H1 (cell line): ENCODE measurements around the gene S1PR1. TPM values are rescaled to one million over a fixed set of nuclear protein-coding genes. Genes with fewer than 3 reads are reported as not detected.

Experiments
- CTCF ChIA-PET: fragments of 300-600 bp; sonication (Branson Sonifier 250); formaldehyde crosslinking; loops from one replicate; lab custom pipeline; 2021; ENCODE audit not compliant: partially characterized antibody; lab: Charles Lee
- POLR2A ChIA-PET: fragments of 300-600 bp; sonication (Branson Sonifier 250); formaldehyde crosslinking; loops from one replicate; lab custom pipeline; 2021; ENCODE audit warnings: inconsistent platforms; ENCODE audit not compliant: partially characterized antibody; lab: Charles Lee
- DNase-seq, 2 experiments: peaks; one replicate each; pipeline versions ENCODE4 v3.0.0 to v3.0.0-alpha.2; 2010 to 2022; ENCODE audit warnings: low spot score in 2 of 2, low read depth in 1 of 2, mixed read lengths in 1 of 2
- FAIRE-seq: peaks from 2 replicates; lab custom pipeline; 2011; peaks lifted over from hg19 to GRCh38; lab: Jason Lieb, UNC
- H2AFZ ChIP-seq: 2 replicates; pipeline ENCODE4 v1.8.1; 2012; ENCODE audit warnings: low read length, inconsistent platforms
- H2AK5ac ChIP-seq: 2 replicates; pipeline ENCODE4 v1.6.1; 2013; ENCODE audit warnings: low read depth, low read length
- H2BK120ac ChIP-seq: replicated peaks from 2 replicates; pipeline ENCODE3; 2013; ENCODE audit warnings: low read depth, low read length, inconsistent platforms
- H2BK12ac ChIP-seq: 2 replicates; pipeline ENCODE4 v1.6.1; 2013; ENCODE audit warnings: low read depth, low read length
- H2BK15ac ChIP-seq: 2 replicates; pipeline ENCODE4 v1.6.1; 2013; ENCODE audit warnings: low read length
- H2BK20ac ChIP-seq: 2 replicates; pipeline ENCODE4 v1.6.1; 2013; ENCODE audit warnings: low read length
- H2BK5ac ChIP-seq: 2 replicates; pipeline ENCODE4 v1.6.1; 2013; ENCODE audit warnings: low read depth, low read length
- H3K14ac ChIP-seq: 2 replicates; pipeline ENCODE4 v1.6.1; 2013; ENCODE audit warnings: inconsistent platforms; ENCODE audit not compliant: insufficient read length
- H3K18ac ChIP-seq: 2 replicates; pipeline ENCODE4 v1.6.1; 2013; ENCODE audit warnings: low read length; ENCODE audit errors: extremely low read depth
- H3K23ac ChIP-seq: 2 replicates; pipeline ENCODE4 v1.6.1; 2013; ENCODE audit warnings: inconsistent platforms; ENCODE audit not compliant: insufficient read length
- H3K23me2 ChIP-seq: 2 replicates; pipeline ENCODE4 v1.6.1; 2013; ENCODE audit warnings: low read depth, low read length
- H3K27ac ChIP-seq: 2 replicates; pipeline ENCODE4 v1.6.1; 2011; ENCODE audit warnings: low read depth, low read length, inconsistent platforms
- H3K27me3 ChIP-seq, 4 experiments: replicated peaks in 1 of 4; 1 replicate in 1 of 4; 2 replicates in 3 of 4; pipeline versions ENCODE4 v1.6.1 to v1.8.1; 2011 to 2013; ENCODE audit warnings: low read length in 3 of 4, mild to moderate bottlenecking in 3 of 4, inconsistent platforms in 2 of 4, mixed read lengths in 2 of 4, moderate library complexity in 1 of 4; ENCODE audit not compliant: control insufficient read depth in 3 of 4, insufficient read depth in 3 of 4; ENCODE audit errors: extremely low read depth in 1 of 4
- H3K36me3 ChIP-seq, 4 experiments: 2 replicates each; pipeline versions ENCODE4 v1.6.1 to v1.8.1; 2011 to 2013; ENCODE audit warnings: mild to moderate bottlenecking in 4 of 4, low read length in 3 of 4, moderate library complexity in 2 of 4, control low read depth in 1 of 4, inconsistent platforms in 1 of 4; ENCODE audit not compliant: insufficient read depth in 4 of 4, control insufficient read depth in 2 of 4
- H3K4ac ChIP-seq: replicated peaks from 2 replicates; pipeline ENCODE3; 2013; ENCODE audit warnings: low read length, low read depth, mixed read lengths, inconsistent platforms; ENCODE audit not compliant: insufficient read length
- H3K4me1 ChIP-seq, 4 experiments: replicated peaks in 1 of 4; 1 replicate in 1 of 4; 2 replicates in 3 of 4; pipeline versions ENCODE4 v1.6.1 to v1.8.1; 2011 to 2013; ENCODE audit warnings: low read length in 3 of 4, inconsistent platforms in 2 of 4, mixed read lengths in 1 of 4; ENCODE audit not compliant: insufficient read depth in 4 of 4, control insufficient read depth in 3 of 4
- H3K4me2 ChIP-seq, 2 experiments: 2 replicates each; pipeline versions ENCODE4 v1.6.1 to v1.8.1; 2011 to 2013; ENCODE audit warnings: low read depth in 2 of 2, low read length in 2 of 2, control low read depth in 1 of 2, inconsistent platforms in 1 of 2, mild to moderate bottlenecking in 1 of 2; ENCODE audit not compliant: insufficient read depth in 1 of 2
- H3K4me3 ChIP-seq, 4 experiments: fragments of 200-600, 300-600 bp in 1 of 4; sonication (generic), shearing (Covaris generic), sonication (Bioruptor Twin) in 1 of 4; 2 replicates each; pipeline versions ENCODE4 v1.5.1 to v1.8.1; 2011 to 2016; ENCODE audit warnings: low read length in 4 of 4, low read depth in 3 of 4, control low read depth in 2 of 4, inconsistent platforms in 2 of 4, mild to moderate bottlenecking in 2 of 4, mixed read lengths in 1 of 4, moderate library complexity in 1 of 4; ENCODE audit not compliant: insufficient read depth in 2 of 4; ENCODE audit errors: extremely low read depth in 1 of 4
- H3K56ac ChIP-seq: replicated peaks from 2 replicates; pipeline ENCODE3; 2013; ENCODE audit warnings: low read depth, mild to moderate bottlenecking, mixed read lengths, low read length, inconsistent platforms; ENCODE audit not compliant: insufficient read length
- H3K79me1 ChIP-seq: 2 replicates; pipeline ENCODE4 v1.6.1; 2013; ENCODE audit warnings: low read depth, low read length, control low read depth
- H3K79me2 ChIP-seq, 2 experiments: 2 replicates each; pipeline versions ENCODE4 v1.6.1 to v1.8.1; 2012 to 2013; ENCODE audit warnings: low read length in 2 of 2, mild to moderate bottlenecking in 2 of 2, inconsistent platforms in 1 of 2; ENCODE audit not compliant: insufficient read depth in 2 of 2, control insufficient read depth in 1 of 2
- H3K9ac ChIP-seq, 4 experiments: replicated peaks in 1 of 4; 1 replicate in 1 of 4; 2 replicates in 3 of 4; pipeline versions ENCODE4 v1.6.1 to v1.8.1; 2011 to 2013; ENCODE audit warnings: low read depth in 3 of 4, low read length in 3 of 4, control low read depth in 2 of 4, mild to moderate bottlenecking in 2 of 4, moderate library complexity in 2 of 4, inconsistent platforms in 1 of 4; ENCODE audit errors: extremely low read depth in 1 of 4
- H3K9me3 ChIP-seq, 2 experiments: 2 replicates each; pipeline versions ENCODE4 v1.6.1 to v1.8.1; 2012 to 2013; ENCODE audit warnings: mild to moderate bottlenecking in 2 of 2, moderate library complexity in 2 of 2, control low read depth in 1 of 2, inconsistent platforms in 1 of 2, low read depth in 1 of 2, low read length in 1 of 2, mixed read lengths in 1 of 2; ENCODE audit not compliant: insufficient read depth in 2 of 2
- H4K20me1 ChIP-seq, 2 experiments: replicated peaks in 1 of 2; 2 replicates each; pipeline versions ENCODE3 to v1.8.1; 2011 to 2013; ENCODE audit warnings: inconsistent platforms in 2 of 2, low read length in 2 of 2, mild to moderate bottlenecking in 1 of 2; ENCODE audit not compliant: insufficient read depth in 2 of 2, control insufficient read depth in 1 of 2
- H4K5ac ChIP-seq: 2 replicates; pipeline ENCODE4 v1.6.1; 2013; ENCODE audit warnings: low read length, low read depth, mixed read lengths, inconsistent platforms; ENCODE audit not compliant: insufficient read length
- H4K8ac ChIP-seq: 2 replicates; pipeline ENCODE4 v1.8.0; 2013; ENCODE audit warnings: mild to moderate bottlenecking, moderate library complexity, low read length, inconsistent platforms; ENCODE audit not compliant: insufficient read depth; ENCODE audit errors: extremely low read depth
- H4K91ac ChIP-seq: replicated peaks from 2 replicates; pipeline ENCODE3; 2013; ENCODE audit warnings: low read length, mixed read lengths, inconsistent platforms; ENCODE audit not compliant: insufficient read length
- ASH2L ChIP-seq: fragments of 200-600, 300-600 bp; sonication (generic); IDR thresholded peaks from one replicate; pipeline ENCODE4 v1.7.1; 2017; ENCODE audit warnings: low read length
- CHD2 ChIP-seq: IDR thresholded peaks from 2 replicates; pipeline ENCODE4 v1.6.1; 2012; ENCODE audit warnings: low read length, improper control_type of control experiment
- GABPA ChIP-seq: IDR thresholded peaks from 2 replicates; pipeline ENCODE4 v1.6.1; 2011; ENCODE audit warnings: mild to moderate bottlenecking, low read length, moderate library complexity, borderline replicate concordance; ENCODE audit not compliant: insufficient read depth
- KDM1A ChIP-seq: fragments of 200-600, 300-600 bp; sonication (generic); IDR thresholded peaks from 2 replicates; pipeline ENCODE4 v1.7.1; 2016; ENCODE audit warnings: mild to moderate bottlenecking, low read length, borderline replicate concordance
- KDM4A ChIP-seq: IDR thresholded peaks from one replicate; pipeline ENCODE4 v1.7.1; 2012; ENCODE audit warnings: low read depth, mild to moderate bottlenecking, moderate library complexity, low read length, inconsistent platforms; ENCODE audit not compliant: severe bottlenecking
- POLR2AphosphoS5 ChIP-seq: IDR thresholded peaks from 2 replicates; pipeline ENCODE4 v1.6.1; 2011; ENCODE audit warnings: low read depth, low read length
- RAD21 ChIP-seq, 2 experiments: IDR thresholded peaks in 1 of 2; conservative IDR thresholded peaks in 1 of 2; 2 replicates each; pipeline ENCODE4 v1.6.1; 2011; ENCODE audit warnings: low read depth in 2 of 2, low read length in 2 of 2, improper control_type of control experiment in 1 of 2, inconsistent platforms in 1 of 2, mild to moderate bottlenecking in 1 of 2, moderate library complexity in 1 of 2
- RNF2 ChIP-seq: fragments of 200-900, 300-1000 bp; sonication (generic); IDR thresholded peaks from 2 replicates; pipeline ENCODE4 v1.7.1; 2016; ENCODE audit warnings: borderline replicate concordance, low read depth, mild to moderate bottlenecking, antibody characterized with exemption, low read length; ENCODE audit not compliant: poor library complexity, severe bottlenecking; ENCODE audit errors: missing control alignments
- SAP30 ChIP-seq: fragments of 300-600 bp; sonication (generic); IDR thresholded peaks from 2 replicates; pipeline ENCODE4 v1.7.1; 2012; ENCODE audit warnings: low read length, moderate library complexity, mild to moderate bottlenecking, inconsistent platforms; ENCODE audit not compliant: insufficient read depth, insufficient replicate concordance
- SIX5 ChIP-seq: IDR thresholded peaks from 2 replicates; pipeline ENCODE4 v1.6.1; 2011; ENCODE audit warnings: mild to moderate bottlenecking, low read depth, low read length
- TEAD4 ChIP-seq: IDR thresholded peaks from 2 replicates; pipeline ENCODE4 v1.6.1; 2012; ENCODE audit warnings: low read depth, low read length, inconsistent platforms, mixed read lengths
- ZNF274 ChIP-seq: IDR thresholded peaks from 2 replicates; pipeline ENCODE4 v1.7.0; 2012; ENCODE audit warnings: low read length, borderline replicate concordance; ENCODE audit errors: extremely low read depth
- WGBS, 2 experiments: shearing (Covaris generic) in 1 of 2; methylation state at CpG; one replicate each; pipeline versions ENCODE4 v1.1.6 to v1.1.7; 2013 to 2015; ENCODE audit warnings: low lambda C conversion rate in 2 of 2, mixed read lengths in 2 of 2, inconsistent platforms in 1 of 2, low coverage in 1 of 2, missing lambda C conversion rate in 1 of 2; ENCODE audit not compliant: insufficient replicate concordance in 2 of 2, insufficient coverage in 1 of 2, insufficient read length in 1 of 2; ENCODE audit errors: extremely low coverage in 1 of 2, missing lambda C conversion rate in 1 of 2; 5-methylcytosine and 5-hydroxymethylcytosine counted together
- polyA plus RNA-seq, 7 experiments: library from polyadenylated mRNA; depleted of rRNA in 3 of 7; stranded (reverse) in 5 of 7; unstranded in 2 of 7; fragments of >200 nt in 5 of 7; fragments of 200-250 nt in 2 of 7; gene quantifications; 1 replicate in 5 of 7; 2 replicates in 1 of 7; 4 replicates in 1 of 7; pipeline versions ENCODE4 v1.2.1 to v1.2.3, GENCODE V29; 2011 to 2013; ENCODE audit warnings: missing spikeins in 2 of 7, mixed read lengths in 2 of 7
- total RNA-seq: library from RNA; stranded (reverse); fragmentation: NEBNext Ultra II Directional; extraction: Animal tissue kit (Norgen Biotek cat#: 25700); gene quantifications from 2 replicates; pipeline ENCODE4 v1.2.1, GENCODE V29; 2021

Gene S1PR1
- total and polyA plus RNA-seq, 2 of the 8 experiments (the other 6 are each of a cell fraction or from before 2014, with no cell fraction given): 3.5 to 5.5 TPM

- Histone ChIP-seq H4K20me1 (no peaks in the 10 kb centered on the region), H2BK20ac (no peak overlapping the region), H2BK15ac (no peak overlapping the region), H3K79me2 (no peaks in the 10 kb centered on the region), H3K9ac (no peak overlapping the region), H3K14ac (no peak overlapping the region), H3K9me3 (no peaks in the 10 kb centered on the region), H3K27me3 (peaks cover 0 to 1% (median 0%) of the 10 kb centered on the region in 4 experiments; a peak in 1 of 7 replicates), H3K4me2 (no peak overlapping the region), H3K27ac (no peak overlapping the region), H2AFZ (no peak overlapping the region), H4K8ac (no peak overlapping the region), H3K79me1 (no peaks in the 10 kb centered on the region), H2BK120ac (no peak overlapping the region), H3K56ac (no peak overlapping the region), H3K18ac (no peak overlapping the region), H4K5ac (no peak overlapping the region), H3K4me1 (peaks cover 0 to 4% (median 0%) of the 10 kb centered on the region in 4 experiments; a peak in 1 of 7 replicates), H3K23ac (no peak overlapping the region), H4K91ac (no peak overlapping the region), H3K4me3 (no peak overlapping the region), H2BK5ac (no peak overlapping the region), H3K23me2 (no peaks in the 10 kb centered on the region), H3K36me3 (no peaks in the 10 kb centered on the region), H2BK12ac (no peak overlapping the region), H2AK5ac (no peak overlapping the region), H3K4ac (no peak overlapping the region)
- WGBS, 2 experiments: 71% methylated on average over 1 of the region's 1 CpG; no CpG with 5 or more reads in 1 of the 2 experiments
- POLR2A ChIA-PET: interaction anchor here (1.0 kb wide), 1 partner anchor 23 kb away, joined by 3 read pairs; the partner anchor contains the start of gene S1PR1
- DNase-seq (no peak), FAIRE-seq (no peak)
- CTCF ChIA-PET: interaction anchor here (0.9 to 1.4 kb wide), 2 partner anchors 21 to 28 kb away, joined by 3 to 6 read pairs; no protein-coding TSS in a partner anchor
- TF ChIP-seq KDM1A (no peak), KDM4A (no peak), ASH2L (no peak), SIX5 (no peak), RAD21 (IDR thresholded peaks at IDR 0.05 in 1 of 2, conservative IDR thresholded peaks at IDR 0.05 in 1 of 2; ENCODE audit: low read depth in 2 of 2, low read length in 2 of 2) (no peak), TEAD4 (no peak), GABPA (no peak), RNF2 (no peak), POLR2AphosphoS5 (no peak), SAP30 (no peak), ZNF274 (no peak), CHD2 (no peak)
Observed at GRCh38 chr1:101260556-101261350, 23.9 kb downstream of the S1PR1 start.
